Aorta (tissue), 5 donors: ENCODE data around the gene PHLPP1. TPM values are rescaled to one million over a fixed set of nuclear protein-coding genes. Genes with fewer than 3 reads are reported as not detected.
"Not testable (repeated sequence)": the region's sequence is repeated elsewhere in the genome, so short reads cannot be mapped to it uniquely, and the experiment has no call there.

Experiments
- ATAC-seq: fragments of 200-7000 bp; cut with Tn5 transposase; one replicate; pipeline ENCODE4 v1.9.1; 2022; ENCODE audit warnings: moderate library complexity; ENCODE audit not compliant: low FRiP score
- DNase-seq, 2 donors: peaks; one replicate each; pipeline ENCODE4 v3.0.0-alpha.2; 2020
- H3K27ac ChIP-seq, 2 donors: one replicate each; pipeline ENCODE4 v1.5.1; 2013; ENCODE audit warnings: low read length in 2 of 2, mild to moderate bottlenecking in 2 of 2, moderate library complexity in 2 of 2, control low read depth in 1 of 2, inconsistent platforms in 1 of 2, low read depth in 1 of 2
- H3K27me3 ChIP-seq, 2 donors: one replicate each; pipeline ENCODE4 v1.6.1; 2013; ENCODE audit warnings: control low read depth in 1 of 2, low read length in 1 of 2, mild to moderate bottlenecking in 1 of 2, moderate library complexity in 1 of 2; ENCODE audit not compliant: insufficient read depth in 2 of 2, control insufficient read depth in 1 of 2
- H3K36me3 ChIP-seq, 2 donors: one replicate each; pipeline ENCODE4 v1.6.1; 2013; ENCODE audit warnings: control low read depth in 1 of 2, low read length in 1 of 2, mild to moderate bottlenecking in 1 of 2; ENCODE audit not compliant: insufficient read depth in 2 of 2, control insufficient read depth in 1 of 2
- H3K4me1 ChIP-seq, 2 donors: one replicate each; pipeline ENCODE4 v1.6.1; 2013; ENCODE audit warnings: low read length in 2 of 2, control low read depth in 1 of 2, mild to moderate bottlenecking in 1 of 2, moderate library complexity in 1 of 2; ENCODE audit not compliant: insufficient read depth in 2 of 2, control insufficient read depth in 1 of 2
- H3K4me3 ChIP-seq, 2 donors: one replicate each; pipeline ENCODE4 v1.5.1; 2013; ENCODE audit warnings: low read length in 2 of 2, control low read depth in 1 of 2, mild to moderate bottlenecking in 1 of 2
- H3K9me3 ChIP-seq: one replicate; pipeline ENCODE4 v1.6.1; 2013; ENCODE audit warnings: mild to moderate bottlenecking, low read length; ENCODE audit not compliant: control insufficient read depth
- WGBS, 2 donors: extraction: QIAGEN DNeasy Blood & Tissue Kit; methylation state at CpG; one replicate each; pipeline ENCODE4 v1.1.7; 2013; 5-methylcytosine and 5-hydroxymethylcytosine counted together
- intact Hi-C, 2 donors: fragments of 100-400 bp; cut with DNase I; formaldehyde crosslinking; loops; one replicate each; pipeline versions ENCODE4 v1.14.2 to v1.15.0; 2022
- polyA plus RNA-seq, 2 donors: library from polyadenylated mRNA; stranded (reverse); fragments of 200-250 nt; gene quantifications; one replicate each; pipeline ENCODE4 v1.2.3, GENCODE V29; 2013
- total RNA-seq, 2 donors: library from RNA; stranded (reverse); fragmentation: NEBNext Ultra II Directional; extraction: Animal tissue kit (Norgen Biotek cat#: 25700); gene quantifications; one replicate each; pipeline ENCODE4 v1.2.1, GENCODE V29; 2021
- donor health status: healthy with polysubstance abuse.
- donor health status: Bipolar disorder and iron deficiency.
- donor health status: DM: no; HTN: no; CAD: no.
- donor health status: DM: no; HTN: no; CAD: no.
- donor health status: DM: yes; HTN: yes; CAD: no.

Gene PHLPP1
- total and polyA plus RNA-seq, 4 donors = 1.6 to 16.5 (median 8.3) TPM

DNA sequence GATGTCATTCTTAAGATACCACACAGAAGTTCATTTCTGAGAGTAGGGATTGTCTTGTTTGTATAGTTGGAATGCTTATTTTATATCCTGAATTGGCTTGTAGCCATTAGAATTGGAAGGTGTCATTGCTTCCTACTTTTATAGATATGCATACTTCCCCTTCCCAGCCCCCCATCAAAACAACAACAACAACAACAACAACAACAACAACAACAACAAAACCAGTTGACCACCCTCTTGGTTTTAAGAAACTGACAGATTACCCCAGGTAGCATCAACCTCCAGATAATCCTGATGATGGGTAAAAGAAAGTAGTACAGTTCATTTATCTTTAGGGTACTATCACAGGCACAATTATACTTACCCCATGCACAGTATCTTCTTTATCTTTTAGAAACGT is 20.0 kb downstream of the PHLPP1 start:
- Histone ChIP-seq H3K4me1 (no peaks in the 10 kb centered on the region), H3K27ac (no peak overlapping the region), H3K9me3 (no peaks in the 10 kb centered on the region), H3K36me3 (peaks cover 0 to 2% of the 10 kb centered on the region in 2 donors), H3K4me3 (no peak overlapping the region), H3K27me3 (no peaks in the 10 kb centered on the region)
- intact Hi-C loops = no loop called here
- WGBS, 2 donors = 66 to 73% methylated on average over 1 of the region's 1 CpG
- ATAC-seq (no peak), DNase-seq (no peak)

DNA sequence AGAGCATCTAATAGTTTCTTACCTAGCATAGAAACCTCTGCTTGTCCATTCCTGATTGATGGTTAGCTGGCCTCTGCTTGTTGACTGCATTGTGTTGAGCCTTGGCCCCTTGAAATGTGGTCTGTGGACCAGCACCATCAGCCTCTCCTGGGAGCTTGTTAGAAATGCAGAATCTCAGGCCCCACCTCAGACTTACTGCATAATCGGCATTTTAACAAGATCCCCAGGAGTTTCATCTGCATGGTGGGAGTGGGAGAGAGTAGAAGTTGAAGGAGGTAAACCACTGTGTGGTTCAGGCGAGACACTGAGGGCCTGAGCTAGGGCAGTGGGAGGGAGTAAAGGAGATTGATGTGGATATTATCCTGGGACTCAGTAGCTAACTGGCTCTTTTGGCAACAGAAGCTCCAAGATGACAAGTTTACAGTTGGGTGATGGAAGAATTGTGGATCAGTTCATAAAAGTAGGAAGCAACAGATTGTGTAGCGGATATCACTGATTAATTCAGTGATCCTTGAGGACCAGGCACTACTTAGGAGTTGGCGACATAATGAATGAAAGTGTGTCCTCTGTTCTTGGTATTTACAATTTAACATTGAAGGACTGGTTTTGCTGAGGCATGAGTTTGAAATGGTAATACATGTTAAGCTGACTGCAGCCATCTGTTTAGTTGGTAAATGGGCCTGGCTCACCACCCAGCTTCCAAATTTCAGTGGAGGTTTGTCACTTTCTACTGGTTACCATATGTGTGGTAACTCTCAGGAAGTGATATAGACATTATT is 20.9 kb downstream of the PHLPP1 start:
- Histone ChIP-seq H3K27ac (no peak overlapping the region), H3K4me3 (no peak overlapping the region), H3K9me3 (no peaks in the 10 kb centered on the region), H3K4me1 (peaks cover 0 to under 1% of the 10 kb centered on the region in 2 donors), H3K27me3 (no peaks in the 10 kb centered on the region), H3K36me3 (peaks cover 0 to 2% of the 10 kb centered on the region in 2 donors)
- DNase-seq (no peak), ATAC-seq (no peak)
- intact Hi-C loops = no loop called here
- WGBS, 2 donors = 97 to 99% methylated on average over 4 of the region's 4 CpGs

- Histone ChIP-seq H3K4me1 (peaks cover 0 to 1% of the 10 kb centered on the region in 2 donors), H3K4me3 (no peak overlapping the region), H3K27me3 (no peaks in the 10 kb centered on the region), H3K9me3 (no peaks in the 10 kb centered on the region), H3K27ac (no peak overlapping the region), H3K36me3 (peaks cover 0 to 2% of the 10 kb centered on the region in 2 donors)
- WGBS, 2 donors = 52 to 66% methylated on average over 6 of the region's 6 CpGs
- ATAC-seq (no peak), DNase-seq (no peak)
- intact Hi-C loops = no loop called here
These were observed 22.0 kb downstream of the PHLPP1 start for GRCh38 chr18:62737241-62737873.

- no peaks in the 10 kb centered on the region for H3K27me3 ChIP-seq
- H3K36me3 ChIP-seq = no peaks in the 10 kb centered on the region
- DNase-seq (no peak), ATAC-seq (no peak)
- intact Hi-C loops = no loop called here
- H3K4me1 ChIP-seq = peaks cover 0 to 1% of the 10 kb centered on the region in 2 donors
- no peak overlapping the region for H3K4me3 ChIP-seq
- H3K27ac ChIP-seq = no peak overlapping the region
- H3K9me3 ChIP-seq = no peaks in the 10 kb centered on the region
- WGBS, 2 donors = 98 to 100% methylated on average over 1 of the region's 1 CpG
These were observed 23.3 kb downstream of the PHLPP1 start for GRCh38 chr18:62738639-62739038.

GRCh38 chr18:62739911-62740310 is 24.6 kb downstream of the PHLPP1 start:
- WGBS, 2 donors = 89 to 91% methylated on average over 5 of the region's 5 CpGs
- ATAC-seq (no peak), DNase-seq (no peak)
- Histone ChIP-seq H3K36me3 (no peaks in the 10 kb centered on the region), H3K27me3 (no peaks in the 10 kb centered on the region), H3K4me3 (no peak overlapping the region), H3K9me3 (no peaks in the 10 kb centered on the region), H3K27ac (no peak overlapping the region), H3K4me1 (peaks cover 1 to 5% of the 10 kb centered on the region in 2 donors)
- intact Hi-C loops = no loop called here

GRCh38 chr18:62740650-62741049 is 25.3 kb downstream of the PHLPP1 start:
- H3K36me3 ChIP-seq, H3K27ac ChIP-seq, H3K27me3 ChIP-seq, H3K9me3 ChIP-seq, ATAC-seq, intact Hi-C loops, H3K4me3 ChIP-seq, DNase-seq, H3K4me1 ChIP-seq: not testable (repeated sequence)
- 83 to 86% methylated on average over 5 of the region's 5 CpGs for WGBS, 2 donors

GRCh38 chr18:62741118-62741566 is 25.8 kb downstream of the PHLPP1 start:
- no peak for DNase-seq
- WGBS, 2 donors = 70 to 76% methylated on average over 4 of the region's 4 CpGs
- no peak for ATAC-seq

DNA sequence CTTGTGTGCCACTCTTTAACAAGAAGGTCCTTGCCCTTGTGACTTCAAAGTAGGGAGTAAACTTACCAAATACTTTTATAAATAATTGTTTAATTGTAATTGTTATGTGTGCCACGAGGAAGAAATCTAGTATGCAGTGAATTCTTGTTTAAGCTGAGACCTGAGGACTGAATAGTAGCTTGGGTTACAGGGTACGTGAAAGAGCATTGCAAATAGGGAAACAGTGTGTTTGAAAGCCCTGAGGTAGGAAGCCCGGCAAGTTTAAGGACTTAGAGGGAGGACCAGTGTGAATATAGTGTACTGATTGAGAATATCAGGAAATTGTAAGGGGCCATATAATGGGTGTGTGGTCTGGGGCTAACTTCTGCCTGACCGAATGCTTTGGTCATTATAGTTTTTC is 26.2 kb downstream of the PHLPP1 start:
- Histone ChIP-seq H3K27me3 (no peaks in the 10 kb centered on the region), H3K9me3 (no peaks in the 10 kb centered on the region), H3K4me3 (no peak overlapping the region), H3K4me1 (peaks cover 1 to 5% of the 10 kb centered on the region in 2 donors), H3K36me3 (no peaks in the 10 kb centered on the region), H3K27ac (no peak overlapping the region)
- DNase-seq (no peak), ATAC-seq (no peak)
- WGBS, 2 donors = 92 to 93% methylated on average over 4 of the region's 4 CpGs
- intact Hi-C loops = no loop called here

More at GRCh38 chr18:62741118-62741566, 25.8 kb downstream of the PHLPP1 start:
- Histone ChIP-seq H3K4me3 (no peak overlapping the region), H3K36me3 (no peaks in the 10 kb centered on the region), H3K27me3 (no peaks in the 10 kb centered on the region), H3K27ac (no peak overlapping the region), H3K4me1 (peaks cover 1 to 5% of the 10 kb centered on the region in 2 donors), H3K9me3 (no peaks in the 10 kb centered on the region)
- intact Hi-C loops = no loop called here
